Measurements from ENCODE around the gene AGAP3. TPM values are rescaled to one million over a fixed set of nuclear protein-coding genes. Genes with fewer than 3 reads are reported as not detected.

The AGAP3 gene
- total and polyA plus RNA-seq, 7 experiments from 2014 or later: 6.0 to 70.6 (median 36.4) TPM

- Mint-ChIP-seq H3K27me3 (peaks cover 43 to 54% (median 47%) of the 10 kb centered on the region in 5 donors), H3K4me3 (peak overlapping the region; percentile 63 to 92 (median 79)), H3K36me3 (no peaks in the 10 kb centered on the region), H3K4me1 (peaks cover 10 to 21% (median 16%) of the 10 kb centered on the region in 7 donors), H3K9me3 (no peaks in the 10 kb centered on the region), H3K27ac (no peak overlapping the region)
- no peak for ATAC-seq
- Histone ChIP-seq H3K4me1 (ENCODE audit: control insufficient read depth in 2 of 2, insufficient read depth in 2 of 2, low read length in 2 of 2) (peaks cover 0 to 3% of the 10 kb centered on the region in 2 donors), H3K36me3 (ENCODE audit: control insufficient read depth in 2 of 3, insufficient read depth in 3 of 3, low read length in 3 of 3) (no peaks in the 10 kb centered on the region), H3K4me3 (ENCODE audit: low read length) (no peak overlapping the region), H3K27ac (ENCODE audit: low read depth, low read length) (no peak overlapping the region), H3K27me3 (ENCODE audit: control insufficient read depth in 2 of 2, insufficient read depth in 2 of 2, low read length in 2 of 2) (peaks cover 9 to 14% of the 10 kb centered on the region in 2 donors), H3K9me3 (ENCODE audit: control insufficient read depth in 2 of 3, low read length in 3 of 3) (no peaks in the 10 kb centered on the region)
- no peak for DNase-seq
- intact Hi-C loops (cut with micrococcal nuclease): loop anchor here (1.0 to 5.0 kb wide), 3 partner anchors 76 to 135 kb away; no protein-coding TSS in a partner anchor
- ChIA-PET POLR2A (interaction anchor here (0.6 kb wide), 1 partner anchor 198 kb away, joined by 3 read pairs; no protein-coding TSS in a partner anchor), CTCF (interaction anchor here (1.1 to 1.3 kb wide), 2 partner anchors 11 to 38 kb away, joined by 3 to 5 read pairs; no protein-coding TSS in a partner anchor)
Measured at GRCh38 chr7:151168787-151169162, 82.5 kb downstream of the AGAP3 start.

DNA sequence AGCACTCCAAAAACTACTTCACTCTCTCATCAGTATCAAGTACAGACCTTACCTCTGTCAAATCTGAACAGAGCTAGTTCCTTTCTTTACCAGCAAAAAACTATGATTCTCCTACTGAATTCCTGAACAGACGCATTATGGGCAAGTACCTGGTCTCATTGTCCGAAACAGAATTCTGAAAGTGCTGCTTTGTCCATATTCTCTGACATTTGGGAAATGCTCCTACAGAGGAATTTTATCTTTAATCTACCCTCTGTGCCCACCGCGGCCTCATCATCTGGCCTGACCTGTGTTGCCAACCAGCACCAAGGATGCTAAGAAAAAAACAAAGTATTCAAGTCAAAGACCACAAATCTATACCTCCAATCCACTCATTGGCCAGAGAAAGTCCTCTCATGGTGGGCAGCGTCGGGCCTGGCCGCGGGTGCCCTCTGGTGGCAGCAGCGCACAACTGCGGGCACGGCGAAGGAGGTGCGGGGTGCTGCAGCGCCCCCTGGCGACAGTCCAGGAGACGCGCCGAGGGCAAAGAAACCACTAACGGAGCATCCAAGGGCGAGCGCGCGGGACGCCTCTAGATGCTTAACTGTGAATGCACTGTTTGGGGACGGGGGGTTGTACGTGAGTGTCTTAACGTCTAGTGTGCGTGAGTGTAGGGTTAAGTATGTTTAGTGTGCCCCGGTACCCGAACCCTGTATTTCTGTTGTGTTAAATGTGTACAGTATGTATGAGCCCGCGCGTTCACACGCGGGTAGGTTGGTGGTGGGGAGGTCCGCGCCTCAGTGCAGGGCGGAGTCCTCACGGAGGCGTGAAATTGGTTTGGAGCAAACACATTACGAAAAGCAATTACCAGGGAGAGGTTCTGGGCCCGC lies 86.2 kb downstream of the AGAP3 start:
- no peak overlapping the region for H3K4me3 ChIP-seq (ENCODE audit: low read length)
- Mint-ChIP-seq H3K4me1 (peaks cover 5 to 16% (median 12%) of the 10 kb centered on the region in 7 donors), H3K36me3 (no peaks in the 10 kb centered on the region), H3K27me3 (peaks cover 42 to 62% (median 54%) of the 10 kb centered on the region in 5 donors), H3K27ac (peak overlapping the region in 1 of 9 donors; percentile 41), H3K4me3 (no peak overlapping the region), H3K9me3 (no peaks in the 10 kb centered on the region)
- H3K36me3 ChIP-seq (ENCODE audit: control insufficient read depth in 2 of 3, insufficient read depth in 3 of 3, low read length in 3 of 3): no peaks in the 10 kb centered on the region
- no peak overlapping the region for H3K27ac ChIP-seq (ENCODE audit: low read depth, low read length)
- ATAC-seq (peak; percentile 97), DNase-seq (peak; percentile 59 to 88 (median 78))
- ChIA-PET POLR2A (no interaction called here), CTCF (interaction anchor here (0.6 to 1.0 kb wide), 7 partner anchors 9 to 1242 kb away, joined by 3 to 6 read pairs (median 3); no protein-coding TSS in a partner anchor)
- intact Hi-C loops (cut with micrococcal nuclease): loop anchor here (1.0 to 5.0 kb wide), 8 partner anchors 48 to 394 kb away; partner anchors contain the start of gene ABCF2 (in 1 of the 2)
- H3K4me1 ChIP-seq (ENCODE audit: control insufficient read depth in 2 of 2, insufficient read depth in 2 of 2, low read length in 2 of 2): peaks cover 0 to 3% of the 10 kb centered on the region in 2 donors
- H3K9me3 ChIP-seq (ENCODE audit: control insufficient read depth in 2 of 3, low read length in 3 of 3): no peaks in the 10 kb centered on the region
- H3K27me3 ChIP-seq (ENCODE audit: control insufficient read depth in 2 of 2, insufficient read depth in 2 of 2, low read length in 2 of 2): peaks cover 0 to 7% of the 10 kb centered on the region in 2 donors

- Mint-ChIP-seq H3K36me3 (no peaks in the 10 kb centered on the region), H3K9me3 (no peaks in the 10 kb centered on the region), H3K4me3 (no peak overlapping the region), H3K27ac (no peak overlapping the region), H3K27me3 (peaks cover 36 to 60% (median 48%) of the 10 kb centered on the region in 5 donors), H3K4me1 (peaks cover 0 to 13% (median 8%) of the 10 kb centered on the region in 7 donors)
- H3K36me3 ChIP-seq (ENCODE audit: control insufficient read depth in 2 of 3, insufficient read depth in 3 of 3, low read length in 3 of 3): no peaks in the 10 kb centered on the region
- intact Hi-C loops (cut with micrococcal nuclease): loop anchor here (2.0 to 5.0 kb wide), 4 partner anchors 71 to 395 kb away; no protein-coding TSS in a partner anchor
- no peak for DNase-seq
- H3K27me3 ChIP-seq (ENCODE audit: control insufficient read depth in 2 of 2, insufficient read depth in 2 of 2, low read length in 2 of 2): peaks cover 0 to 4% of the 10 kb centered on the region in 2 donors
- ChIA-PET POLR2A (no interaction called here), CTCF (no interaction called here)
- no peak overlapping the region for H3K4me3 ChIP-seq (ENCODE audit: low read length)
- ATAC-seq: no peak
- H3K4me1 ChIP-seq (ENCODE audit: control insufficient read depth in 2 of 2, insufficient read depth in 2 of 2, low read length in 2 of 2): no peaks in the 10 kb centered on the region
- H3K27ac ChIP-seq (ENCODE audit: low read depth, low read length): no peak overlapping the region
- H3K9me3 ChIP-seq (ENCODE audit: control insufficient read depth in 2 of 3, low read length in 3 of 3): no peaks in the 10 kb centered on the region
Measured at GRCh38 chr7:151173386-151174245, 87.3 kb downstream of the AGAP3 start.

DNA sequence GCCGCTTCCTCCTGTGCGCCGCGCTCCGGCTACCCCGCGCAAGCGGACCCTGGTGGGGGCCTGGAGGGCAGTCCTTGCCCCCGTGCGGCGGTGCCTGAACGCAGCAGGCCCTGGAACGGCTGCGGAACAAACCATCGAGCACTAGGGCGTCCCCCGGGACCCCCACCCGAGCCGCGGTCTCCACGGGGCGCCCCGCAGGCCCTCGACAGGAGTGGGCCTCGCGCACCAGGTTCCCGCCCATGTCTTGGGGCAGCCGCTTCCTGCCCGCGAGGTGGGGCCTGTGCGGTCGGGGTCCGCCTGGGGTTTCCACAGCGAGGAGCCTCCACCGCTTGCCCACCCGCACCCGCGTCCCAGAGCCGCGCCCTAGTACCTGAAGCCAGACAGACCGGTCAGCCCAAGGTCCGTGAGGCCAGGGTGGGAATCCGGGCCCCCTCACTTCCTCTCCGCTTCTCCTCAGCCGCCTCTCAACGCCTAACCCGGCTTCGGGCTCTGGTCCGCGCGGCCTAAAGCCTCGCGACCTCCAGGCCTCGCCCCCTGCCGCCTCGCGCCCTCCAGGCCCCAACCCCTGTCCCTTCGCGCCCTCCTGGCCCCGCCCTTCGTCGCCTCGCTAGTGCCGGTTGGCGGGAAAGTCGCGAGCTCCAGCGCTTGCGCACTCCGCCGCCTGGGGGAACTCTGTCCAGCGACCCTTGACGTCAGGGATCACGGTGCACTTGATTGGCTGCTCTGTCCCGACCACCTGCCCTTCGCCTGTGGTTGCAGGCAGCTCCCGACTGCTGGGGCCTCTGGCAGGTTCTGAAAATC lies 88.2 kb downstream of the AGAP3 start:
- no peaks in the 10 kb centered on the region for H3K4me1 ChIP-seq (ENCODE audit: control insufficient read depth in 2 of 2, insufficient read depth in 2 of 2, low read length in 2 of 2)
- intact Hi-C loops (cut with micrococcal nuclease): loop anchor here (5.0 kb wide), 2 partner anchors 212 to 277 kb away; no protein-coding TSS in a partner anchor
- no peak for ATAC-seq
- H3K27ac Mint-ChIP-seq: no peak overlapping the region
- H3K36me3 ChIP-seq (ENCODE audit: control insufficient read depth in 2 of 3, insufficient read depth in 3 of 3, low read length in 3 of 3): no peaks in the 10 kb centered on the region
- H3K4me3 Mint-ChIP-seq: peak overlapping the region in 1 of 10 donors; percentile 40
- H3K4me3 ChIP-seq (ENCODE audit: low read length): no peak overlapping the region
- H3K27ac ChIP-seq (ENCODE audit: low read depth, low read length): no peak overlapping the region
- H3K9me3 ChIP-seq (ENCODE audit: control insufficient read depth in 2 of 3, low read length in 3 of 3): no peaks in the 10 kb centered on the region
- H3K9me3 Mint-ChIP-seq: no peaks in the 10 kb centered on the region
- H3K36me3 Mint-ChIP-seq: no peaks in the 10 kb centered on the region
- peaks cover 0 to 15% (median 6%) of the 10 kb centered on the region in 7 donors for H3K4me1 Mint-ChIP-seq
- ChIA-PET CTCF (no interaction called here), POLR2A (no interaction called here)
- DNase-seq: peak in 1 of 9 donors; percentile 25
- peaks cover 33 to 57% (median 42%) of the 10 kb centered on the region in 5 donors for H3K27me3 Mint-ChIP-seq
- H3K27me3 ChIP-seq (ENCODE audit: control insufficient read depth in 2 of 2, insufficient read depth in 2 of 2, low read length in 2 of 2): no peaks in the 10 kb centered on the region

GRCh38 chr7:151175047-151175792 lies 88.9 kb downstream of the AGAP3 start:
- no peak overlapping the region for H3K27ac Mint-ChIP-seq
- Histone ChIP-seq H3K9me3 (ENCODE audit: control insufficient read depth in 2 of 3, low read length in 3 of 3) (no peaks in the 10 kb centered on the region), H3K27ac (ENCODE audit: low read depth, low read length) (no peak overlapping the region), H3K27me3 (ENCODE audit: control insufficient read depth in 2 of 2, insufficient read depth in 2 of 2, low read length in 2 of 2) (no peaks in the 10 kb centered on the region), H3K4me3 (ENCODE audit: low read length) (no peak overlapping the region), H3K4me1 (ENCODE audit: control insufficient read depth in 2 of 2, insufficient read depth in 2 of 2, low read length in 2 of 2) (no peaks in the 10 kb centered on the region), H3K36me3 (ENCODE audit: control insufficient read depth in 2 of 3, insufficient read depth in 3 of 3, low read length in 3 of 3) (no peaks in the 10 kb centered on the region)
- intact Hi-C loops (cut with micrococcal nuclease): no loop called here
- CTCF ChIA-PET: no interaction called here
- H3K27me3 Mint-ChIP-seq: peaks cover 31 to 54% (median 34%) of the 10 kb centered on the region in 5 donors
- POLR2A ChIA-PET: no interaction called here
- no peak for ATAC-seq
- peaks cover 0 to 15% (median 6%) of the 10 kb centered on the region in 7 donors for H3K4me1 Mint-ChIP-seq
- H3K4me3 Mint-ChIP-seq: peak overlapping the region in 2 of 10 donors; percentile 40 to 45
- H3K9me3 Mint-ChIP-seq: no peaks in the 10 kb centered on the region
- no peaks in the 10 kb centered on the region for H3K36me3 Mint-ChIP-seq
- DNase-seq: no peak
